HG03108 (cell line): ENCODE results near the gene CTNND2.

Source experiments
- ATAC-seq: cut with Tn5 transposase; IDR thresholded peaks from one replicate; pipeline ENCODE4 v1.9.1; 2021; ENCODE audit warnings: moderate library complexity; ENCODE audit not compliant: unreplicated experiment

Gene CTNND2

DNA sequence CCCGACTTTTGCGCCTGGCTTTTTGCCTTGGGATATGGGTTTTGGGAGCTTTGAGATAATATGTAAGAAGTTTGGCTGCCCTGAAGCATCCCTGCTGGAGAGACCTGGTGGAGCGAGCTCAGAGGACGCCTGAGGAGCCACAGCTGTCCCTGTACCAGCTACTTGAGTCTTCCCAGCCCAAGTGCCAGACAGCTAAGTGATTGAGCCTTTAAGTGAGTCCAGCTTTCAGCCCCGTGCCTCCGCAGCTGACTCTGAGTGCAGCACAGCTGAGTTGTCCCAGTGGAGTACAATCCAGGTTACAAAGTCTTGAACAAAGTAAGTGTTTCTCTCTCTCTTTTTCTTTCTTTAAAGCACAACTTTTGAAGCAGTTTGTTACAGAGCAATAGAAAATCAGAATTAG, 939.4 kb downstream of the CTNND2 start:
- ATAC-seq, result no peak

DNA sequence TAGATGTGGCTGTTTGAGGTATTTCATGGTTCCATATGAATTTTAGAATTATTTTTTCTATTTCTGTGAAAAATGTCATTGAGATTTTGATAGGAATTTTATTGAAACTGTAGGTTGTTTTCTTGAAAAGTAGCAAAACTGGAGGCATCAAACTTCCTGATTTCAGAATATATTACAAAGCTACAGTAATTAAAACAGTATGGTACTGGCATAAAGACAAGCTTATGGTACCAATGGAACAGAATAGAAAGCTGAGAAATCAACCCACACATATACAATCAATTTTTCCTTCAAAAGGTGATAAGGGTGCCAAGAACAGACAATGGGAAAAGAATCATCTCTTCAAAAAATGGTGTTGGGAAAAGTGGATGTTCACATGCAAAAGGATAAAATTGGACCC, 945.5 kb downstream of the CTNND2 start:
- no peak for ATAC-seq

DNA sequence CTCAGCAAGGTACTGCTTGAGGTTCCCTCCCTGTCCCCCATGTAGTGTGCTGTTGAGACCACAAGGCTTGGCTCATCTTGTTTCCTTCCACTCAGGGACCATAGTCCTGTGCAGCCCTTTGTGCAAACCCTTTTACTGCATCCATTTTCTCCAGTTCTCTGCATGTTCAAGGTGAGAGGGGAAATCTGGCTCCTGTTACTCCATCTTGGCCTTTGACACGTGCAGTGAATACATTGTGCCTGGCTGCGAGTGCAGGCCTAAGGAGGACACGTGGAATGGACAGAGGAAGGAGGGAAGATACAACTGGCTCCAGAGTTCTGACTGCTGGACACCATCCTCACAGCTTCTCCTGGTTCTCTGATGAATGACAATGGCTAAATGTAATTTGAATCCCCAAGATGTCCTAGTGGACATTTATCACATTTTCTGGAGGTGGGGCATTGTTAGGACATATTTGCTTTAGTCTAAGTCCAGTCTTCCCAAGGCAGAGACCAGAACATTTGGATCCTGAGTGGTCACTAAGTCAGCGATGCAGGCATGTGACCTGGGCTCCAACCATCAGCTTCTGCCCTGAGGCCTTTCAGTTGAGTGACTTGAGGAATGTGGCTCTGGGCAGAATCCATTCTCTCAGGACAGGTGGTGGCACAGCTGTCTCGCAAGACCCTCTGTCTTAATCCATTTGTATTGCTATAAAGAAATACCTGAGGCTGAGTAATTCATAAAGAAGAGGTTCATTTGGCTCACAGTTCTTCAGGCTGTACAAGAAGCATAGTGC, 954.2 kb downstream of the CTNND2 start:
- no peak for ATAC-seq

DNA sequence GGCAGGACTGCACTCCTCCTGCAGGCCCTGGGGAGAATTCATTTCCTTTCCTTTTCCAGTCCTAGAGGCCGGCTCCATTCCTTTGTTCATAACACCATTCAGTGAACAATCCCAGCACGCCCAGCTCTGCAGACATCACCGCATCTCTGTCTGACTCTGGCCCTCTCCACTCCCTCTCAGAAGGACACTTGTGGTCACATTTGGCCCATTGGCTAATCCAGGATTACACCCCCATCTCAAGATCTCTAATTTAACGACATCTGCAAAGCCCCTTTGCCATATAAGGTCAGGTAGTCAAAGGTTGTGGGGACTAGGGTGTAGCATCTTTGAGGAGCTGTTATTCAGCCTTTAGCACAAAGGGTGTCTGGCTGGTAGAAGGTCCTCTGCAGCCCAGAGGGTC, 958.2 kb downstream of the CTNND2 start:
- ATAC-seq, result no peak

DNA sequence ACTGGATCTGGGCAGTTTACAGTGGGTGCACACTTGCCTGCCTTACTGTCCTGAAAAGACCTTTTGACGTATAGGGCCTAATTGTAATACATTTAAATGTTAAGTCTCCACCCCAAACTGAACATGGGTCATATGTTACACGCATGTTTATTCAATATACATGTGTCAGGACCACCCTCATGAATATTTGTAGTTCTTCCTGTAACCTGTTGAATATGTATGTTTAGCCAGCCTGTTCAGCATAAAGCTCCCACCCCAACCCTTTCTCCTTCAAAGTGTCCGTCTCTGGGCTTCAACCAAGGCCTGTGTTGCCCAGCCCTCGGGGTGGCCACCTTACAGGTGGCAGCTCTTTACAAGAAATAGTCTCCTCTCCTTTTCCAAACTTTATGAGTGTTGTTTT, 962.3 kb downstream of the CTNND2 start:
- ATAC-seq, result no peak

DNA sequence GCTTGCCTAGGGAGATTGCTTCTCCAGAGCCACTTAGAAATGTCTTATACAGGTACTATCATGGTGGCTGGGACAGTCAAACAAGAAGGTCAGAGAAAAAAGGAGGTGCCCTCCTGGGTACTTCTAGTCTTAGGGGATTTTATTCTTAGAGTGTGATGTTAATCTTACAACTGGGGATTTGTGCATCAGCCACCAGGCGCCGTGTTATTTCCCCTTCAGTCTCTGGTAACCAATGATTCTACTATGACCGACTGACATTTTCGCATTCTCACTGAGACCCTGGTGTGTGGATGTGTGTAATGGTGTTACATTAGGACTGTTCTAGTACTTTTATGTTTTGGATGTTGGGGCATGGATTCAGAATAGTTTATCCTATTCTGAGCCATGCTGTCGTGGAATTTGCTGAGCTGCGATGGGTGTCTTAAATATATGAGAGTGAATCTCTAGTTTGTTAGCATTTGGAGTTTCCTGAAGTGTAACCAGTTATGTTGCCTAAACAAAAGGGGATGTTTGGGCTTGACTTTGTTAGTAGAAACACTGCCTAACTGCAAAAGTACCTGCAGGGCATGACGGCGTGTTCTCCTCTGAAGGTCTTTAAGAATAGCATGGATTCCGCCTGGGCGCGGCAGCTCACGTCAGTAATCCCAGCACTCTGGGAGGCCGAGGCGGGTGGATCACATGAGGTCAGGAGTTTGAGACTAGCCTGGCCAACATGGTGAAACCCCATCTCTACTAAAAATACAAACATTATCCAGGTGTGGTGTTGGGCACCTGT, 968.0 kb downstream of the CTNND2 start:
- no peak for ATAC-seq

DNA sequence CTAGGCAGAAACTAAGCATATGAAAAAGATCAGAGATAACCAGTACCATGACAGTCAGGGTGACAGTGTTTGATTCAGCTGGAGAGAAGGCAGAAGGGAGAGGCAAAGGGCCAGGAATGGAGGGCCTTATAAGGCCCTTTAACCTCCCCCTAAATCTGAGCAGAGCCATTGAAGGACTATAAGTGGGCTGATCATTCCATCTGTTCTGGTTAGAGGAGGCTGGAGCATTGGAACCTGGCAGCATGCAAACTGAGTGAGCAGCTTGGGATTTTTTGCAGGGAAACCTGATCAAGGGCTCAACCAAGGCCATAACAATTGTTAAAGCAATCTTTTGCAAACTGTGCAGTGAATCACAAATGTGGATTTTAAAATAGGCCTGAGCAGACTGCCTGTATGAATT, 968.7 kb downstream of the CTNND2 start:
- no peak for ATAC-seq

DNA sequence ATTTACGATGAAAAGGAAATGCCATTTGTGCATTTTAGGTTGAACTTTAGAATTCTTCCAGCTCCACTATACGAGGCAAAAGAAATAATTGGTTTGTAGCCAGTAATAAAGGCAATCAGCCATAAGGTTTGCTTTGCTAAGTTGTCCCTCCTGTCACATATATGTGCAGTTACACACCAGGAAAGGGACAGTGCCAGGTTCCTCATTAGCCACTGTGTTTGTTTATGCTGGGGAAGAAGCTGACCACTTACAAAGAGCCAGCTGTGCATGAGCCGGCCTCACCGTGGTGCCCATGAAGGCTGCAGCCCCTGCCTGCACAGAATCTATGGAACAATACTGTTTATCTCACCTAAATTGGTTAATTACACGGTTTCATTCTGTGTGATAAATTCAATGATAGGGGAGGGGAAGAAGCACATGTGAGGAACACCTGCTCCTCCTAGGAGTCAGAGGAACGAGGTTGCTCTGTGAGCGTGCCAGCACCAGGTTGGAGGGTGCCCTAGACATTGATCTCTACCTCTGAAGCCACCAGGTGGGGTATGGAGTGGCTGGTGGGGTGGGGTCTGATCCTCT, 969.4 kb downstream of the CTNND2 start:
- ATAC-seq, result no peak

DNA sequence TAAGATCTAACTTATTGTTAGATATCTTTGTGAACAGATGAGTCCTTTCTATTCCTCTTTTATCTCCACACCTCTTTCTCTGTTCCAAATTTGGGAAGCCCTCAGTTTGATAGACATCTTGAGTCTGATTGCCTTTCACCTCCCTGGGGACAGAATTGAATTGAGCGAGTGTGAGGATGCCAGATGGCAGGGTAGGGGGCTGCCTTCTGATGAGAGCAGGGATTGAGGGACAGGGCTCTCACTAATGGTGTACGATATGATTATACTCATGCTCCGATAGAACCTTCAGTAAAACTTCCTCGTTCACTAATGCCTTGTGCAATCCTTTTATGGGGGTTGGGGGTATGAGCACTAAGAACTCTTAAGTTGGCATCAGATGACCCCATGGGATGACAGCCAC, 971.1 kb downstream of the CTNND2 start:
- ATAC-seq, result no peak

DNA sequence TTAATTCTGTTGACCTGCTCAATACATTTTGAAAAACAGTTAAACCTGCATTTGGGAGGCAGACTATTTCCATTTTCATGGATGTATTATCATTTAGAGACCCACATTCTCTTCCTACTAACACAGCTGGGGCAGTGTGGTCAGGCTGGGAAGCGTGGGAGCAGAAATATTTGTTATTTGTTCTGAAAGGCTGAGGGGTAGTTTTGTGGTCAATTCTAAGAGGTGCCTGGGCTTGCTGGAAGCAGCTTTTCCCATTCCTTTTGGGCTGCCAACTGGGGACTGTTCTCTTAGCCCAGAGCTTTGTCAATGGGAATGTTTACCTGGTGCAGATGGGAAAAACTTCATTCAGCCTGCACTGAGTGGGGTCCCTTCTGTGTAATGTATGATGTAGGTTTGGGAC, 971.8 kb downstream of the CTNND2 start:
- ATAC-seq, result no peak

DNA sequence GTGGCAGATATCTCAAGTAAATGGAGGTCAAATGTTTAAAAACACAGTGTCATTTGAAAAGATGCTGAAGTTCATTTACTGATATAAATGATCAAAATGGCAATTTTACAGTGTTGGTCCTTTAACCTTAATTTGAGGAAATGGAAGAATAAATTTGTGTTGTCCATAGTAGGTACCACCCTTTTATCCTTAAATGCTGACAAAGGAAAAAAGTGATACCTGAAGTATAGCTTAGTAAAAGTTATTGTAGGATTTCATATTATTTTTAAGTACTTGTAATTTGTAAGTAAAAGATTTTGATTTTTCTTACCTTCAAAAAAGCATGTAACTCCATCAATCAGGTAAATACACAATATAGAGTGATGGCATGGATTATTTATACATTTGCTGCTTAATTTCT, 976.6 kb downstream of the CTNND2 start:
- ATAC-seq, result no peak

DNA sequence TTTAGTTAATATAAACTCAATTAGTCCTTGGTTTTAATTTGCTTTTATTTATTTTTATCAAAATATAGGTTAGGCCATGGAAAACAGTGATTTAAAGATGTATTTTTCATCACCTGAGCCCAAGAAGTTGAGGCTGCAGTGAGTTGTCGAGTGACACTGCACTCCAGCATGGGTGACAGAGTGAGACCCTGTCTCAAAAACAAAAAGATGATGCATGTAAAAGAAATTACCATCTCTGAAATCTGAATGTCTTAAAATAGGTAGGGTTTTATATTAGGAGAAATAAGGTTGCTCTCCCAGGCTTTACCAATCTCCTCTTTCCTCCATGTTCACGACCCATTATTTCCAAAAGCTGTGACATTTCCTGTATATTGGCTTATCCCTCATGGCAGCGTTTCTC, 980.9 kb downstream of the CTNND2 start:
- ATAC-seq, result no peak
